LoVo (cell line): ENCODE measurements around the gene LHB.

ENCODE experiments used
- DNase-seq: peaks from one replicate; pipeline ENCODE4 v3.0.0-alpha.2; 2016; ENCODE audit warnings: low spot score

Gene LHB

DNA sequence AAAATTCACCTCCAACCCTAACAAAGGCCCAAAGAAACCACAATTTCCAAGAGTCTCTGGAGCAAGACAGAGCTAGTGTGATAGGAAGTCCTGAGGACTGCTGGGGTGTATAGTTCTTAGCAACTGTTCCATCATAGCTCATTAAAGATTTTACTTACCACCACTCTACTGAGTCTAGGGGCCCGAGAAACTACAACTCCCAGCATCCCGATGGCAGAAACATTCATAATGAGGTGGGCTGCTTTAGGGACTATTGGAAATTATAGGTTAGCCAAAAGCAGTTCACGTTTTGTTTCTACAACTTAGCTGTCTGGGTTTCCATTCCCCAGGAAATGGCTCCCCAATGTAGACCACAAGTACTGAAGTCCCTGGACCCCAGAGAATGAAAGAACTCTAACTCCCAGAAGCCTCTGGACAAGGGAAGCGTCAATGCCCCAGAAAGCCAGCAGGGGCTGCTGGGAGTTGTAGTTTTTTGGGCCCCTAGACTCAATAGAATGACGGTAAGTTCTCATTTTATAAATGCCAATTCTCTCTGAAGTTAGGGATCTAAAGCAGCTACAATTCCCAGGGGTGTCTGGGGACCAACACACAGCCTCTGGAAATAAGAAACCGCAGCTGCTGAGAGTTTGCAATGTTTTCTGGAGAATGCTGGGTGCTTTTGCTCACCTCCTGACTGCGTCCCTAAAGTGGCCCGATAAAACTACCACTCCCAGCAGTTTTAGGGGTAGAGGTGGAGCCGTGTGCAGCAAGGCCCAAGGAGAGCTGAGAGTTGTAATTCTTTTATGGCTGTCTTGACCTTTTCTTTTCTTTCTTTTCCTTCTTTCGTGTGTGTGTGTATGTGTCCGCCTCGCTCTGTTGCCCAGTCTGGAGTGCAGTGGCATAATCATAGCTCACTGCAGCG lies 40.7 kb downstream of the LHB start:
- no peak for DNase-seq

DNA sequence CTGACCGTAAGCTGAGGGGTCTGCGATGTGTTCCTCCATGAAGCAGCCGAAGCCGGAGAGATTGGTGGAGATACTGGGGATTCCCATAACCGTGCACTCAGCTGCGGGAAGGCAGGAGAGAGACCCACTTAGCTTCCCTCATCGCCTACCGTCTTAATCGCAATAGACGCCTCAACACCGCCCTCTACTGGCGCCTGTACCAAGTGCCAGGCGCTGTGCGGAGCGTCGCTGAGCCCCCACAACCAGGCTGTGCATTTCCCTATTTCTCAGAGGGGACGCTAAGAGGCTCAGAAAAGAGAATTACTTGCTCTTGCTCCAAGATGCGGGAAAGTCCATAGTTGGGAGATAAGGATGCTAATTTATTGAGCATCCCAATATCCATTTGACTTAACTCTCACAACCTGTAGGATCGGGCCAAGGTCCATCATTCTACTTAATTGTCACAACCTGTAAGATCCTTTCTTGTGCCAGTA lies 45.9 kb downstream of the LHB start:
- DNase-seq, result no peak

DNA sequence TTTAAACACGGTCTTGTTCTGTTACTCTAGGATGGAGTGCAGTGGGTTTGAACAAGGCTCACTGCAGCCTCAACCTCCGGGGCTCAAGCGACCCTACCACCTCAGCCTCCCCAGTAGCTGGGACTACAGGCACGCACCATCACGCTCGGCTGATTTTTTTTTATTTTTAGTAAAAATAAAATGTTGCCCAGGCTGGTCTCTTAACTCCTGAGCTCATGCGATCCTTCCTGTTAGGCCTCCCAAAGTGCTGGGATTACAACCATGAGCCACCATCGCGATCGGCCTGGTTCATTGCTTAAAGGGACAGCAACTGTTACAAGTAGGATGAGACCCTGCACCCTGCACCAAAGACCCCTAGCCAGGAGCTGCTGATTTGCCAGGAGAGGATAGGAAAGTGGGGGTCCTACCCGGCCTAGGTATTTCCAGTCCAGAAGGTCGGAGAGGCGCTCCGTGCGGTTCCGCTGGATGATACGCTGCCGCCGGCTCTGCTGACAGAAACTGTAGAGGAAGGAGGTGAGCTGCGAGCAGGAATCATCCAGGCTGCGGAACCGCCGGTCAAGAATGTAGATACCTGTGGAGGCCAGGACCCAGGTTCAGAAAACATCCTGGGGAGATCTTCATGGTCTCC lies 46.6 kb downstream of the LHB start:
- DNase-seq, result no peak

DNA sequence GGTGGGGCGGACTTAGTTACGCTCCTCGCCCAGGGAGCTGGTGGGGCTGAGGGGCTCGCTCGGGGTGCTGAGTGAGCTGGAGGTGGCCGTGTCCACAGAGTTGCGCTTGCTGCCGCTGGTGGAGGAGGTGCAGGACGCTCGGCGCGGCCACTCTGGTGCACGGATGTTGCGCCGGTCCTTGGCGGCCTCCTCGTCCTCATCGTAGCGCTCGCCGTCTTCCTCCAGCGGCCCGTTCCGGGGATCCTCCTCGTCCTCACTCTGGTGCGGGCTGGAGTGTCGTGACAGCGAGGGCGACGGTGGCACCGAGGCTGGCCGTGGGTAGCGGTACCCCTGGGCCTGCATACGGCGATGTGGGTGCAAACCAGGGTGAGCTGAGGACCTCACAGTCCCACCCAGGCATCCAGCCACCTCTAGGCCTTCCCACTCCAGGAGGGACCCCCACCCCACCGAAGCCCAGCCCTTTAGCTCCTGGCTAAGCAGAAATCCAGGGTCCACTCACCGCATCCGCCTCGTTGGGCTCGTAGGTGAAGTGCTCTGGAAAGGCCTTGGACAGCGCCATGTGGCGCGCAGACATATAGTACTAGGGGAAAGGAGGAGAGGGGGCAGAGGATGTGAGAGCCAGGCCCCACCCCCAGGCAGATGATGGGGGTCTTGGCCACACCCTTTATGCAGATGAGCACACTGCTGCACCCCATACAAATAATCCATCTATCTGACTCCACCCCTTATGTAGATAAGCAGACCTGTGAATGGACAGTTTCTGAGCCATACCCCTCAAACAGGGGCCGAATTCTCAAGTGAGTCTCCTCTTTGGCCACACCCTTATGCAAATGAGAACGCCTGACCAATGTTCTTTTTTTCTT lies 47.4 kb downstream of the LHB start:
- DNase-seq, result no peak

- no peak for DNase-seq
These were observed 48.1 kb downstream of the LHB start for GRCh38 chr19:48968813-48969218.

DNA sequence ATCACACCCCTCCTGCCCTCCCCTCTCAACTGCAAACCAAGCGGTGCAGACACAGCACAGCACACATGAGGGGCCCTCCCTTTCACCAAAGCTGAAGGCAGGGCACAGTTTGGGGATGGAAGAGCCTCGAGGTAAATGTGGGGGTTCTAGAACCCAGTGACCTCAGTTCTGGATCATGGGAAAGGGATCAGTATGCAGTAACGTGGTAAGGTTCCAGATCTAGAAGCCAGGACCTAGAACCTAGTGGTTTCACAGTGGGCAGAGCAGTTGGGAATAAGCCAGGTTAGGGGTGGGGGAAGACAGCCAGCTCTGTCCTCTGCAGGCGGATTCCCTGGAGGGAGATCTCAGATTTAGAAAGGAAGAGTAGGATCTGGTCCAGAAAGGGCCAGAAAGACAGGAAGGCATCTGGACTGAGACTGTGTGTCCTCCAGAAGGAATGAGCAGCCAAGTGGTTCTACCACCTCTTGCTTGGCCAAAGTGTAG lies 48.7 kb downstream of the LHB start:
- no peak for DNase-seq

DNA sequence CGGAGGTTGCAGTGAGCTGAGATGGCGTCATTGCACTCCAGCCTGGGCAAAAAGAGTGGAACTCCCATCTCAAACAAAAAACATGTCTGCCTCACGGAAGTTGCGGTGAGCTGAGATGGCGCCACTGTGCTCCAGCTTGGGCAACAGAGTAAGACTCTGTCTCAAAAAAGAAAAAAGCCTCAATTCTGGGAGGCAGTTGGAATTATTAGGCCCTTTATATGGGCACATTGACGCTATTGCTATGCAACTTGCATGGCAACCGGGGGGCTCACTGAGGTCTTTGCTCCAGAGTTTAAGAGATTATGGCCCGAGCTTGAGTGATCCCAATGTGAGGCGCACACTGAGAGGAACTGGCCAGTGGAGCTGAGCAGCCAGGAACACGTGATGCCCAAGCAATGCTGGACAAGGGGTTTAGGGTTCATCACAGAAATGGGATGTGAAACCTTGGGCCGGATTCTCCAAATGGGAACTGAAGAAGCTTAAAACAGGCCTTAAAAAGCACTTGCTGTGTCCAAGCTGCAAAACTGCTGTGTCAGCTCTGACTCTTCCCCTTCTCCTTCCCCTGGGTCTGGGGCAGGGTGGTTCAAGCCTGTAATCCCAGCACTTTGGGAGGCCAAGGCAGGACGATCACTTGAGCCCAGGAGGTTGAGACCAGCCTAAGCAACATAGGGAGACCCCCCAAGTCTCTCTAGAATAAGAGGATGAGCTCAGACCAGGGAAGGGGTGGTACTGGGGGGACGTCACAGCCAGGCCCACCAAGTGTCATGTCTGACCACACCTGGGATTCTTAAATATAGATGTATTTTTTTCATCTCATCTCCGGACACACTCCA lies 49.3 kb downstream of the LHB start:
- DNase-seq, result peak; percentile 48

GRCh38 chr19:48966541-48967345 lies 50.1 kb downstream of the LHB start:
- DNase-seq, result no peak
